ENCODE measurements around the gene RIN3.

The RIN3 gene

DNA sequence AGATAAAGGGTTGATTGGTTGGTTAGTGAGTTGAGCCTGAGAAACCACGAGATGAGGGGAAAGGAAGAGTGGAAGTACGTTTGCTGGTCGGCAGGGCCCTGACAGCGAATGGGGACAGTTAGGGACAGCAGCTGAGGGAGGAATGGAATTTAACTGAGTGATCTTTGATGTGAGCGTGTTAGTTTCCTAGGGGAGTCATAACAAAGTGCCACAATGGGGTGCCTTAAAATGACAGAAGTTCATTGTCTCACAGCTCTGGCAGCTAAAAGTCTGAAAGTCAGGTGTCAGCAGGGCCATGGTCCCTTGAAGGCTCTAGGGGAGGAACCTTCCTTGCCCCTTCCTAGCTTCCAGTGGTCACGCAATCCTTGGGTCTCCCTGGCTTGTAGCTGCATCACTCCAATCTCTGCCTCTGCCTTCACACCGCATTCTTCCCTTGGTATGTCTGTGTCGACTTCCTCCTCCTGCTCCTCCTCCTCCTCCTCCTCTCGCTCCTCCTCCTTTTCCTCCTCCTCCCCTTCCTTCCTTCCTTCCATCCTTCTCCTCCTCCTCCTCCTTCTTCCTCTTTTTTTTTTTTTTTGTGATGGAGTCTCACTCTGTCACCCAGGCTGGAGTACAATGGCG lies 26.0 kb upstream of the RIN3 start:
- DNase-seq (ENCODE audit: low read depth), result peak; percentile 44

DNA sequence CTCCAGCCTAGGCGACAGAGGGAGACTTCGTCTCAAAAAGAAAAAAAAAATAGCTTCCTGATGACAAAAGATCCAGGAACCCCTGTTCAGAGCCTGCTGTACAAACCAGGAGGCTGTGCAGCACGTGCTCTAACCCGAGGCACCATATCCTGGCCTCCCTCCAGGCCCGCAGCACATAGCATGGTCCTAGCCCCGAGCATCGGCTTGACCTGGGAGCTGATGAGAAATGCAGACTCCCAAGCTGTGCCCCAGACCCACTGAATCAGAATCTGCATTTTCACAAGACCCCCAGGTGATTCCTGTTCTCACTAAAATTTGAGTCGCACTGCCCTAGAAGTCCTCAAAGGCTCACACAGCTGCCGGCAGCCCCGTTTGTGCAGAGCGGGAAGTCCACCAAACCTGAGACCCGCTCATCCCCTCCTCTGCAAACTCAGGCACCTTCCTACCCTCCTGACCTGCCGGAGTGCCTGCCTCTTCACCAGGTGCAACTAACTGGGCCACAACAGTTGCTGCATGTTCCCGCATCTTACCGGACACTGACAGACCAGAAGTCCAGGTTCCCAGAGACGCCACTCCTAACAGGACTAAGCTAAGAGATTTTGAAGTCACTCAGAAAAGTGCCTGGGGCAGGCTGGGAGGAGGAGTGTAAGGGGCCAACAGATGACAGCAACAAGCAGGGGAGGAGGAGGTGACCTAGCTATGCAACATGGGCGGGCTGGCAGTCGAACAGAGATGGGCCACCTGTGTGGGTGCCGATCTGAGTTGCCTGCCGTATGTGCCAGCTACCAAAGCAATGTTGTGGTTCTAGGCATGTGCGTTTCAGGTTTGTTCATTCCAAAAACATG lies 24.0 kb upstream of the RIN3 start:
- no peak for DNase-seq (ENCODE audit: low read depth)

- peak; percentile 34 for DNase-seq (ENCODE audit: low read depth)
These were observed 23.2 kb upstream of the RIN3 start for GRCh38 chr14:92490239-92490959.

DNA sequence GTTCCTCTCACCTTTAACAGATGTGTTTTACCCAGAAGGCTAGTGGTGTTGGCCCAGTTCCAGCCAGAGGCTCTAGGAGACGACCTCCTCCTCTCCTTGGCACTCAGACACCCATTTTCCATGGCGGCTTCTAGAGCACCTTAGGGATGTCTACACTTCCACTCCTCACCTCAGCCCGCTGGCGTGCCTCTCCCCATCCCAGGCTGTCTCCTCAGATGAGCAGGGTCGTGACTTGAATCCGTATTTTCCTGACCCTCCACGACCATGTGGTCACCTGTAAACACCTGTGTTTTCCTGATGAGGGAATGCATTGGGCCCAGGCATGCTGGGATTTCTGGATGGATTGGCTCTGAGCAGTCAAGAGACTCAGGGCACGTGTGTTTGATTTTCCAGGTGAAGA lies 21.8 kb upstream of the RIN3 start:
- DNase-seq (ENCODE audit: low read depth), result no peak

- DNase-seq (ENCODE audit: low read depth), result no peak
These were observed 21.3 kb upstream of the RIN3 start for GRCh38 chr14:92492258-92492657.

- DNase-seq (ENCODE audit: low read depth), result no peak
These were observed 20.6 kb upstream of the RIN3 start for GRCh38 chr14:92493024-92493423.

GRCh38 chr14:92493492-92493891 lies 20.1 kb upstream of the RIN3 start:
- no peak for DNase-seq (ENCODE audit: low read depth)

GRCh38 chr14:92494512-92494911 lies 19.1 kb upstream of the RIN3 start:
- DNase-seq (ENCODE audit: low read depth), result no peak

GRCh38 chr14:92495027-92495426 lies 18.6 kb upstream of the RIN3 start:
- DNase-seq (ENCODE audit: low read depth), result peak; percentile 60

- no peak for DNase-seq (ENCODE audit: low read depth)
These were observed 17.3 kb upstream of the RIN3 start for GRCh38 chr14:92496191-92496857.

- no peak for DNase-seq (ENCODE audit: low read depth)
These were observed 16.2 kb upstream of the RIN3 start for GRCh38 chr14:92497391-92497790.

GRCh38 chr14:92499234-92499633 lies 14.3 kb upstream of the RIN3 start:
- DNase-seq (ENCODE audit: low read depth), result no peak

- DNase-seq (ENCODE audit: low read depth), result no peak
These were observed 13.1 kb upstream of the RIN3 start for GRCh38 chr14:92500491-92500941.

DNA sequence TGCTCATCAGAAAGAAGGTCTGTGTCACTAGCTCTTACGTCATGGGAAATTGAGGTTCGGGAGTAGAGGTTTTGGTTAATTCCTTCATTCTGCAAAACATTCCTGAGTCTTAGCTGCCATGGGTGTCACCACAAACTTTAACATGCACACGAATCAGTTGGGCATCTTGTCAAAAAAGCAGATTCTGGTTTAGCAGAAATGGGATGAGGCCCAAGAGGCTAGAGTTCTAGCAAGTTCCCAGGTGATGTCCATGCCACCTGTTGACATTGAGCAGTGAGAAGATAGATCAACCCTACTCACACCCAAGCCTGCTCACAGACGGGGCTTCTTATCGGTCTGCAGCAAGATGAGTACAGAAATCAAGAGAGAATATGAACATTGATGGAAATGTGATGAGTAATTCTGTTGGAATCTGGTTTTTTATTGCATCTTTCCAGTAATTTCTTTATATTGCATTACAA lies 11.7 kb upstream of the RIN3 start:
- DNase-seq (ENCODE audit: low read depth), result peak; percentile 93

- no peak for DNase-seq (ENCODE audit: low read depth)
These were observed 10.9 kb upstream of the RIN3 start for GRCh38 chr14:92502541-92503286.

GRCh38 chr14:92503756-92504491 lies 9.7 kb upstream of the RIN3 start:
- peak; percentile 96 for DNase-seq (ENCODE audit: low read depth)

GRCh38 chr14:92505826-92506225 lies 7.8 kb upstream of the RIN3 start:
- no peak for DNase-seq (ENCODE audit: low read depth)

- DNase-seq (ENCODE audit: low read depth), result no peak
These were observed 7.3 kb upstream of the RIN3 start for GRCh38 chr14:92506231-92506630.

- DNase-seq (ENCODE audit: low read depth), result no peak
These were observed 6.3 kb upstream of the RIN3 start for GRCh38 chr14:92507174-92507768.

GRCh38 chr14:92510972-92511371 lies 2.6 kb upstream of the RIN3 start:
- no peak for DNase-seq (ENCODE audit: low read depth)
